HG03457 (cell line): Measurements from ENCODE around the gene FAM234B.
"Not testable (repeated sequence)": the region's sequence is repeated elsewhere in the genome, so short reads cannot be mapped to it uniquely, and the experiment has no call there.

Source experiments
- ATAC-seq: cut with Tn5 transposase; IDR thresholded peaks from one replicate; pipeline ENCODE4 v1.9.1; 2021; ENCODE audit warnings: moderate number of reproducible peaks; ENCODE audit not compliant: unreplicated experiment

Gene FAM234B

GRCh38 chr12:13023811-13024530 is 20.2 kb upstream of the FAM234B start:
- no peak for ATAC-seq

GRCh38 chr12:13024531-13024916 is 19.7 kb upstream of the FAM234B start:
- no peak for ATAC-seq

DNA sequence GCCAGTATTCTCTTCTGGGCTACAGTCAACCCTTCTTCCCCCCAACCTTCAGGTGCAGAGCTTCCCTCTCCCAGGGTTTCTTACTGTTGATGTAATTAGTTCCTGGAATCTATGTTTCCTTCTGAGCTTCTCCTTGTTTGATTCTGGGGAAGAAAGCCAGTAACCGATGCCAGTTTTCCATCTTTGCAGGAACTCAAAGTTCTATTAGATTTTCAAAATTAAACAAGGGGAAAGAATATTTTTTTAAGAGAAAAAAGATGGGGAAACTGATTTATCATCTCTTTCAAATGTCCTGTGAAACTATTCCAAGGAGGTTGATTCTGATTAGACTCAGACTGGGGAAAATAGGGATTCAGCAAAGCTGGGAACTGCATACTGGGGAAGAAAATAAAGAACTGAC is 17.9 kb upstream of the FAM234B start:
- ATAC-seq = no peak

DNA sequence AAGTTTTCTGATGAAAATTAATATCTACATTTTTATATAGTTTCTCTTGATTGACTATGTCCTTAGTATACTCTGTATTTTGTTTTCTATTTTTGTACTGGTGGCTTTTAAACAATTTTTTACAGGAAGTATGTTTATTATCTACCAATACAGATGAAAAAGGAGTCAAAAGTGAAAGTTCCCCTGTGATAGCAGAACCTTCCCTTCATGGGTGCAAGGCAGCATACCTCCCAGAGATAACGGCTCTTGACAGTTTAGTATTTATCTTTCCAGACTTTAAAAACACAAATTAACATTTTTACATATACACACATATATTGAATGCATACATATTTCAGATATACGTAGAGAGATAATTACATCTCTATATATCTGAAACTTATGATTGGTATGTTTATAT is 17.1 kb upstream of the FAM234B start:
- ATAC-seq = no peak

DNA sequence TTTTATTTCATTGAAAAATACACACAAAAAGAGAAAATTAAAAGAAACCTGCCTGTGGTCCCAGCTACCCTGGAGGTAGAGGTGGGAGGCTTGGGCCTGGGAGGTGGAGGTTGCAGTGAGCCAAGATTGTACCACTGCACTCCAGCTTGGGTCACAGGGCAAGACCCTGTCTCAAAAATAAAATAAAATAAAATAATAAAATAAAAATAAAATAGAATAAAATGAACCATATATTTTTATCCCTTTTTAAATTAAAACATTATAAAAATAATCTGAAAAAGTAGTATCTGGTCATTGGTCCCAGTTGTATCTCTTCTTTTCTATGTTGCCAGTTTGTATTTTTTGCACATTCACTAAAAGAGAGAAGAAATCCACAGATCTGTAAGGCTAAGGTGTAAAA is 16.7 kb upstream of the FAM234B start:
- ATAC-seq = no peak

DNA sequence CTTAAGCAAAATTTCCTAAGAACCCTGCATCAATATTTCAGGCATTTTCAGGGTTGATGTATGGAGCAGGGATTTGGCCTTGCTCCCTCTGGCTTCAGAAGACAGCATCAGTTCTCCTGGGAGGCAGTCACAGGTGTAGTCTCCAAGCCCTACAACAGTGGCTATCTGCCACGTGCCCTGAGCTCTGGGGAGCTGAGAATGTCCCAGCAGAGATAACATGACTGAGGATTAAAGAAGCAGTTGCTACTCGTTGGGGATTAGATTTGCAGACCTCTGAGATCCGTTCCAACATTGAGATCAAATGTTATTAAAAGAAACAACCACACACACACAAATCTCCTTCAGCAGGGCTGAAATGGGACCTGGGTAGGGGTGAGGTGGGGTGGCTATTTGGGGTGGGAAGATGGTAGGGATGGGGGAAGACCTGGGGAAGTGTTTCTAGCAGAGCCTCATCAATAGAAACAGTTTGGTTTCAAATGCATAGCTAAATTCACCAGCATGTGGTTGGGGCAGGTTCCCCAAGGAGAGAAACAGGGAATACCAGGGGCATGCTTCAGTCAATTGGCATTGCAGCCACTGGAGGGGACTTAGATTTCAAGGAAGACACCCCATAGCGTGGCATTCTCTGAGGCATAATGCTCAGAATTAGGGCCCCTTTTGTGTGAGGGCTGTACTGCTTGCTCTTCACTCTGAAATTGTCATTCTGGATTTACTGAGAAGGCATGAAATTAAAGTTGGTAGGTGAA is 15.2 kb upstream of the FAM234B start:
- ATAC-seq = no peak

DNA sequence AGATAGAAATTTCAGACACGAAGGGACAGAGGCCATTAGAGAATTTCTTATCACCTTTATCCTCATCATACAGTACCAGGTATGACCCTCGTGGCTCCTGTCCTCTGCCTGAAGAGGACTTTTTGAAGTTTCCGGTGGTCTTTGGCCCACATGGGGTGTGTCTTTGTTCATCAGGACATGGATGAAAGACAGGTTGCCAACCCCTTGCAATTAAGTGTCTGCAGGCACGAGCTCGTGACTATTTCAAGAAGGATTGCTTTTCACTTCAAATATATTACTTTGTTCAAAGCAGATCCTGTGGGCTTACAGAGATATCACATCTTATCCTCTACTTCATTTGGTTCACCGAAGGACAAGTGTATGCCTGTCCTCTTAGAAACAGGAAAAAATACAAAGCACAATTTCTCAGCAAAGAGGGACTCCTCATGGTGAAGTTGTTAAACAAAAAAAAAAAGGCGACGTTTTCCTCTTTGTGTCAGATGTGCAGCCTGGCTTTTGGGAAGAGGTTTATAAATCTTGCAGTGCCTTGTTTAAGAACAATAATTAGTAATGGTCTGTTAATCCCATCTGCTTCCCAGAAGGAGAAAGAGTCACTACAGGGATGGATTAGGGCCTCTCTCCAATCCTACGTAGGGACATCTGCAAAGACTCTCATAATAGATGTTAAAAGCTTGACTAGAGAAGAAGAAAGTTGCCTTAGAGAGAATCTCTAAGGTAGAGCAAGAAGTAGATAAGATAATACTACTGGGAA is 13.5 kb upstream of the FAM234B start:
- no peak for ATAC-seq

DNA sequence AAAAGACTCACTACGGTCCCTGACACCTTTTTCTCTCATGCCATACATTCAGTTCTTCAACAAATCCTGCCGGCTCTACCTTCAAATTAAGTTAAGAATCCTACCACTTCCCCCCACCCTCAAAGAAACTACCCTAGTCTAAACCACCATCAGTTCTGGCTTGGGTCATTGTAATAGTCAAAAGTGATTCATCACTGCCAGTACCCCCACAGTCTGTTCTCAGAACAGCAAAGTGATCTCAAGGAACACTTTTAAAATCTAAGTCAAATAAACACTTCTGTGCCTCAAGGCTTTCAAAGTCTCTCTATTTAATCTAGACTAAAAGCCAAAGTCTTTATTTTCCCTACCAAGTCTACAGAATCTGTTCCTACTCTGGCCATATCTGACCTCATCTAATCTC is 12.0 kb upstream of the FAM234B start:
- ATAC-seq = no peak

DNA sequence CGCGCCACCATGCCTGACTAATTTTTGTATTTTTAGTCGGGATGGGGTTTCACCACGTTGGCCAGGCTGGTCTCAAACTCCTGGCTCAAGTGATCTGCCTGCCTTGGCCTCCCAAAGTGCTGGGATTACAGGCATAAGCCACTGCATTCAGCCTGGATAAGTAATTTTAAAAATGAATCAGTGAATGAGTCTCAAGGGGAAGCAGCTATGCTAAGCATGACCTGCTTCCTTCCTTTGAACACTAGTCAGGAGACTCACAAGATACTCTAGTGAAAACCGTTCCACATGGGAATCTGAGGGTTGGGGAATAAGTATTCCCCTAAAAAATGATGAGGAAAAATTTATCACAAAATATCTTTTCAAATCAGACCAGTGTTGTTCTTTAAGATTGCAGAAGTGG is 10.7 kb upstream of the FAM234B start:
- no peak for ATAC-seq

- ATAC-seq = not testable (repeated sequence)
Observed at GRCh38 chr12:13035335-13035734, 8.8 kb upstream of the FAM234B start.

DNA sequence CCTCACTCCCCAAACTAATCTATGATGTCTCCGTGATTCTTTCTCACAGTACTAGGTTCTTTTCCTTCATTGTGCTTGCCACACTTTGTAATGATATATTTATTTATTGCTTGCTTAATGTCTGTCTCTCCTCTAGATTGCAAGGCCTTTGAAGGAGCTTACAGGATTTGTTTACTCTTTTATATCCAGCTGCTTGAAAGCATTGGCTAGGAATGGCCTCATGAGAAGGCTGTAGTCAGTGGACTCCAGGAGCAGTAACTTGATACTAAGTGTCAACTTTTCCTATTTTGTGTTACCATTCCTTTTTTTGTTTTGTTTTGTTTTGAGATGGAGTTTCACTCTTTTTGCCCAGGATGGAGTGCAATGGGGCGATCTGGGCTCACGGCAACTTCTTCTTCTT is 7.3 kb upstream of the FAM234B start:
- no peak for ATAC-seq

DNA sequence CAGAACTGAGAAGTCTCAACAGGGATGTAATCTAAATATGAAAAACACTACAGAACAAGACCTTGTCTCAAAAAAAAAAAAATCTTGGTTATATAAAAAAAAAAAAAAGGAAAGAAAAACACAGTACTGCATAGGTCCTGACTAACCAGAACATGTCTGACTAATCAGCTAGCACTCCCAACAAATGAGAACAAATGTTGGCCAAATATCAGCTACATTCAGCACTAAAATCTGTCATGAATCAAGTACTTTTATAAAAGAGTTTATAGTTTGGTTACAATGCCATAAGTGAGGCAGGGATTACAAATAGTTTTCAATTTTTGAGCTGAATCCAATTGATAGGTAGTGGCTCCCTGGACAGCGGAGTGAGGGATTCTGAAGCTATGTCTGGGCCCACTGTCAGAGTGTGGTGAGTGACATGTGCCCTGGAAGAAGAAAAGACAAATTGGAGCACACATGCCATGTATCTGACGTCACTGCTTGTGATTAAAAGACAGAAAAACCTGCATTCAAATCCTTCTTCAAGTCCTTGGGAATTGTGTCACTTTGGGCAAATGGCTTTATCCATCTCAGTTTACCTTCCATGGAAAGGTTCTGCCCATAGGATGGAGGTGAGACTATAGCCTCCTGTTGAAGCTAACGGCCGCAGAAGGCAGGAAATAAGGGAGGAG is 5.6 kb upstream of the FAM234B start:
- no peak for ATAC-seq

DNA sequence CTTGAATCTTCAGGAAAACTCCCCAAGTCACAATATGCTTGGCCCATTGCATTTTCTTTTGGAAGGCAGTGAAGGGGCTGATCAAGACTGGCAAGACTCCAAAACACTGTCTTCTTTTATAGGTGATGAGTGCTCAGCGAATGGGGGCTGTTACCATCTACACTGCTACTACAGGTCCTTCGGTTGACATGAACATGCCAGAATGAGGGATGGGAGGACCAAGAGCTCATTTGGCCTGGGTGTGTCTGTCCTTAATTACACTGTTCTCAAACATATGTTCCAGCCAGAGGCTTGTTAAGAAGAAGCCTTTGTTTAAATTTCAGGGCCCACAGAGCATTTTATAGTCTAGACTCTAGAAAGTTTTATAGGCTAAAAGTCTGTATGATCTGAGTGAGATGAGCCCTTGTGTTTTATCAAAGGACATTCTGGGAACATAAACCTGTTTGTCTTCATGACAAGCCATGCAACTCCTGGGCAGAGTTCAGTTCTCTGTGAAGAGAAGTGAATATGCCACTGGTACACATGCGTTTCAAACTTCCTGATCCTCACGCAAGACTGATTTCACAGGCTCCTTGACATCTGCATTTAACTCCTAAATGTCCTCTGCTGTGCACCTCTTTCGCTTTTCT is 4.7 kb upstream of the FAM234B start:
- ATAC-seq = no peak

- no peak for ATAC-seq
Observed at GRCh38 chr12:13041224-13041623, 3.0 kb upstream of the FAM234B start.

DNA sequence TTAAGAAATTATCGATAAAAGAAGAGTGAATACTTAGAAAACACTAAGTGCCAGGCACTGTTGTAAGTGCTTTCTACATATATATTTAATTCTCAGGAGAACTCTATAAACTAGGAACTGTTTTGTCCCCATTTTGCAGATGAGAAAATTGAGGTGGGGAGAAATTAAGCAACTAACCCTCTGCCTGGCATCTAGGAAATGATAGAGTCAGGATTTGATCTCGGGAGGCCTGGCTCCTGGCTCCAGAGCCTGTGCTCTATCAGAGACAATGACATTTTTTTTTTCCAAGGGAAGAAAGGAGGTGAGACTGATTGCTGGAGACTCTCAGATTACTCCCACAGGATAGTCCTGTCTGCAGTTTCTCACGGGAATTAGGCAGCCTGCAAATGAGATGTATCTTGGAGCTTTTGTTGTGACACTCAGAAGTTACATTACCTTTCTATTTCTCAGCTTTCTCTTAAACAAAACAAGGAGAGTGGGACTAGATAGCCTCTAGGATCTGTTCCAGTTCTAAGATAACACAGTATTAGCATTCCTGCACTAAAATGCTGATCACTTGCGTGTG is 1.4 kb upstream of the FAM234B start:
- no peak for ATAC-seq

- no peak for ATAC-seq
Observed at GRCh38 chr12:13044906-13045299, 722 bp downstream of the FAM234B start.

- no peak for ATAC-seq
Observed at GRCh38 chr12:13045816-13046215, 1.6 kb downstream of the FAM234B start.

DNA sequence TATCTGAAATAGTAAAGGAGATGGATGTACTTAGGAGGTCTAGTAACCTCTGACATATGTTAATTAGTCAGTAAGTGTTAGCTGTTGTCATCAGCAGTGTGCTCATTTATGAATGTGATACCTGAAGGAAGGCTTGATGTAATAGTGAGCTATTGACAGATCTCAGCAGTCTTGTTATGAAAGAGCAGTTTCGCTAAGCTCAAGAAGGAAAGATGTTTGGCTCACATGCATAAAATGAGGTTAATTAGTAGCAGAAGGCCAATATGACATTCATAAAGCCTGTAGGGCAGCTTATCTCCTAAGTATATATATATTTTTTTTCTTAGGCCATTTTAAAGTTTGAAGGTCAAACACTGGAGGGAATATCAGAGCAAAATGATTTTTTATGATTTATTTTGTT is 2.8 kb downstream of the FAM234B start:
- ATAC-seq = no peak

DNA sequence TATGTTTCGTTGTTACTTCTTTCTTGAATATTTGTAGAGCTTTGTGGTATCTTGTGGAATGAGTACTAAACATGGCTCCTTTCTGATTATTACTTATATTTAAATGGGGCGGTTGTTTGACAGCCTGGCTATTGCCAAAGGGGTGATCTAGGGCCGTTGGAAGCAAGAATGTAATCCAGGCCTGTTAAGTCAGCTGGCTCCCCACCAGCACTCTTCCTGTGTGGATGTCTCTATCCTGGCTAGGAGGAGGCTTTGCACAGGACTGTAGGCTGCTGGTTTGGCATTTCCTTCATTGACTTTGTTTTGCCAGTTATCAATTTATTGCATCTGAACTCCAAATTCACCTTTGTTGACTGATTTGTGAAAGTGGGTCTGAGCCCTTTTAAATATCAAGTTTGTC is 5.6 kb downstream of the FAM234B start:
- ATAC-seq = no peak

GRCh38 chr12:13052421-13052820 is 8.2 kb downstream of the FAM234B start:
- ATAC-seq = no peak

DNA sequence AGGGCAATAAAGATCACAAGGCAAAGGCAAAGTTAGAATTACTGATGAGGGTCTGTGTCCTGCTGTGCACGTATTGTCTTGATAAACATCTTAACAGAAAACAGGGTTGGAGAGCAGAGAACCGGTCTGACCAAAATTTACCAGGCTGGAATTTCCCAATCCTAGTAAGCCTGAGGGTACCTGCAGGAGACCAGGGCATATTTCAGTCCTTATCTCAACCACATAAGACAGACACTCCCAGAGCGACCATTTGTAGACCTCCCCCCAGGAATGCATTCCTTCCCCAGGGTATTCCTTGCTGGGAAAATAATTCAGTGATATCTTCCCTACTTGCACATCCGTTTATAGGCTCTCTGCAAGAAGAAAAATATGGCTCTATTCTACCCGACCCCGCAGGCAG is 9.4 kb downstream of the FAM234B start:
- not testable (repeated sequence) for ATAC-seq
